Measurements from ENCODE around the gene HOMER3. TPM values are rescaled to one million over a fixed set of nuclear protein-coding genes. Genes with fewer than 3 reads are reported as not detected.

Gene HOMER3
- total and polyA plus RNA-seq, 2 donors (not counting 3 experiments of a cell fraction or from before 2014, with no cell fraction given), result 139 to 184 TPM

GRCh38 chr19:18945297-18945696 is 4.3 kb upstream of the HOMER3 start:
- DNase-seq (ENCODE audit: low read depth, low spot score) (no peak), FAIRE-seq (no peak)
- intact Hi-C loops (cut with micrococcal nuclease), result no loop called here
- Histone ChIP-seq H3K4me1 (ENCODE audit: control insufficient read depth, extremely low read depth, insufficient read depth, low read length) (peaks cover 4% of the 10 kb centered on the region), H3K9me1 (replicated peaks; ENCODE audit: control insufficient read depth, extremely low read depth, insufficient read depth, low read length) (no peaks in the 10 kb centered on the region), H2AFZ (ENCODE audit: low read depth, low read length) (no peak overlapping the region), H3K4me2 (ENCODE audit: insufficient read depth, low read length) (no peak overlapping the region), H3K79me2 (ENCODE audit: control insufficient read depth, insufficient read depth, low read length) (peaks cover 5% of the 10 kb centered on the region), H3K36me3 (ENCODE audit: control insufficient read depth in 2 of 2, extremely low read depth in 1 of 2, insufficient read depth in 2 of 2, low read length in 2 of 2) (peaks cover 0 to 1% of the 10 kb centered on the region in 2 experiments), H4K20me1 (replicated peaks; ENCODE audit: control insufficient read depth, extremely low read depth, insufficient read depth, low read length) (no peaks in the 10 kb centered on the region), H3K27me3 (ENCODE audit: control insufficient read depth in 2 of 2, insufficient read depth in 2 of 2, low read length in 2 of 2) (no peaks in the 10 kb centered on the region), H3K9me3 (replicated peaks; ENCODE audit: control insufficient read depth, insufficient read depth, low read length) (no peaks in the 10 kb centered on the region), H3K4me3 (replicated peaks in 1 of 3; ENCODE audit: insufficient read depth in 1 of 3, low read depth in 1 of 3, low read length in 3 of 3) (no peak overlapping the region), H3K27ac (ENCODE audit: insufficient read depth, low read depth, low read length) (no peak overlapping the region), H3K9ac (replicated peaks; ENCODE audit: extremely low read depth, insufficient read depth, low read length) (no peak overlapping the region)
- BruUV-seq (replicated peaks), result no TSS peak
- ChIA-PET POLR2A (no interaction called here), CTCF (interaction anchor here (1.0 to 1.6 kb wide), 2 partner anchors 27 to 42 kb away, joined by 3 to 8 read pairs; no protein-coding TSS in a partner anchor)
- dilution Hi-C loops (cut with MboI; ENCODE audit: extremely low pct_ligation_motif_present, low sequenced_read_pairs), result no loop called here
- TF ChIP-seq CTCF (IDR thresholded peaks at IDR 0.05; ENCODE audit: extremely low read depth in 1 of 2, insufficient read depth in 1 of 2, low read depth in 1 of 2, low read length in 2 of 2), result no peak

GRCh38 chr19:18943465-18943864 is 2.4 kb upstream of the HOMER3 start:
- DNase-seq (ENCODE audit: low read depth, low spot score) (no peak), FAIRE-seq (no peak)
- H4K20me1 ChIP-seq (replicated peaks; ENCODE audit: control insufficient read depth, extremely low read depth, insufficient read depth, low read length), result no peaks in the 10 kb centered on the region
- no peak for TF ChIP-seq JUN (IDR thresholded peaks at IDR 0.05; ENCODE audit: borderline replicate concordance, insufficient read depth, insufficient read length, low read depth)
- no peak for TF ChIP-seq POLR2AphosphoS5 (IDR thresholded peaks at IDR 0.05; ENCODE audit: insufficient read depth, low read depth, low read length)
- TF ChIP-seq MAX (IDR thresholded peaks at IDR 0.05; ENCODE audit: insufficient read depth, insufficient read length), result no peak
- TF ChIP-seq MYC (IDR thresholded peaks at IDR 0.05; ENCODE audit: low read depth, low read length), result no peak
- TF ChIP-seq GATA2 (IDR thresholded peaks at IDR 0.05; ENCODE audit: insufficient read depth, insufficient read length, low read depth, low read length), result no peak
- no peak for TF ChIP-seq POLR2A (IDR thresholded peaks at IDR 0.05; ENCODE audit: low read depth, low read length)
- no peak for TF ChIP-seq CTCF (IDR thresholded peaks at IDR 0.05; ENCODE audit: extremely low read depth in 1 of 2, insufficient read depth in 1 of 2, low read depth in 1 of 2, low read length in 2 of 2)
- no peak for TF ChIP-seq EZH2 (IDR thresholded peaks at IDR 0.05; ENCODE audit: borderline replicate concordance, low read depth, low read length, severe bottlenecking)
- H3K27me3 ChIP-seq (ENCODE audit: control insufficient read depth in 2 of 2, insufficient read depth in 2 of 2, low read length in 2 of 2), result no peaks in the 10 kb centered on the region
- no peak overlapping the region for H3K4me2 ChIP-seq (ENCODE audit: insufficient read depth, low read length)
- H3K9ac ChIP-seq (replicated peaks; ENCODE audit: extremely low read depth, insufficient read depth, low read length), result no peak overlapping the region
- no peaks in the 10 kb centered on the region for H3K9me1 ChIP-seq (replicated peaks; ENCODE audit: control insufficient read depth, extremely low read depth, insufficient read depth, low read length)
- H3K4me3 ChIP-seq (replicated peaks in 1 of 3; ENCODE audit: insufficient read depth in 1 of 3, low read depth in 1 of 3, low read length in 3 of 3), result no peak overlapping the region
- H2AFZ ChIP-seq (ENCODE audit: low read depth, low read length), result no peak overlapping the region
- ChIA-PET POLR2A (no interaction called here), CTCF (interaction anchor here (2.5 kb wide), 1 partner anchor 43 kb away, joined by 14 read pairs; no protein-coding TSS in a partner anchor)
- no TSS peak for BruUV-seq (replicated peaks)
- no peak overlapping the region for H3K27ac ChIP-seq (ENCODE audit: insufficient read depth, low read depth, low read length)
- peaks cover 22% of the 10 kb centered on the region for H3K79me2 ChIP-seq (ENCODE audit: control insufficient read depth, insufficient read depth, low read length)
- peaks cover 7% of the 10 kb centered on the region for H3K4me1 ChIP-seq (ENCODE audit: control insufficient read depth, extremely low read depth, insufficient read depth, low read length)
- H3K9me3 ChIP-seq (replicated peaks; ENCODE audit: control insufficient read depth, insufficient read depth, low read length), result no peaks in the 10 kb centered on the region
- H3K36me3 ChIP-seq (ENCODE audit: control insufficient read depth in 2 of 2, extremely low read depth in 1 of 2, insufficient read depth in 2 of 2, low read length in 2 of 2), result peaks cover 0 to 7% of the 10 kb centered on the region in 2 experiments
- intact Hi-C loops (cut with micrococcal nuclease), result no loop called here
- dilution Hi-C loops (cut with MboI; ENCODE audit: extremely low pct_ligation_motif_present, low sequenced_read_pairs), result no loop called here

Data from endothelial cell of umbilical vein (primary cell).